KOPT-K1 (cell line): ENCODE data around the gene COG7.
"Not testable (repeated sequence)": the region's sequence is repeated elsewhere in the genome, so short reads cannot be mapped to it uniquely, and the experiment has no call there.

Experiments
- H3K27ac ChIP-seq: fragments of 200-600 bp; sonication (generic); 2 replicates; pipeline ENCODE4 v1.5.1; 2016; ENCODE audit warnings: antibody characterized with exemption, mild to moderate bottlenecking, low read depth, low read length; ENCODE audit not compliant: poor library complexity, severe bottlenecking
- H3K36me3 ChIP-seq: fragments of 200-600 bp; sonication (generic); 2 replicates; pipeline ENCODE4 v1.5.1; 2017; ENCODE audit warnings: antibody characterized with exemption, mild to moderate bottlenecking, low read length, moderate library complexity; ENCODE audit not compliant: insufficient read depth
- H3K9me3 ChIP-seq: fragments of 200-600 bp; sonication (generic); 2 replicates; pipeline ENCODE4 v1.5.1; 2017; ENCODE audit warnings: antibody characterized with exemption, low read length, mild to moderate bottlenecking; ENCODE audit not compliant: insufficient read depth, poor library complexity, severe bottlenecking

COG7 gene

DNA sequence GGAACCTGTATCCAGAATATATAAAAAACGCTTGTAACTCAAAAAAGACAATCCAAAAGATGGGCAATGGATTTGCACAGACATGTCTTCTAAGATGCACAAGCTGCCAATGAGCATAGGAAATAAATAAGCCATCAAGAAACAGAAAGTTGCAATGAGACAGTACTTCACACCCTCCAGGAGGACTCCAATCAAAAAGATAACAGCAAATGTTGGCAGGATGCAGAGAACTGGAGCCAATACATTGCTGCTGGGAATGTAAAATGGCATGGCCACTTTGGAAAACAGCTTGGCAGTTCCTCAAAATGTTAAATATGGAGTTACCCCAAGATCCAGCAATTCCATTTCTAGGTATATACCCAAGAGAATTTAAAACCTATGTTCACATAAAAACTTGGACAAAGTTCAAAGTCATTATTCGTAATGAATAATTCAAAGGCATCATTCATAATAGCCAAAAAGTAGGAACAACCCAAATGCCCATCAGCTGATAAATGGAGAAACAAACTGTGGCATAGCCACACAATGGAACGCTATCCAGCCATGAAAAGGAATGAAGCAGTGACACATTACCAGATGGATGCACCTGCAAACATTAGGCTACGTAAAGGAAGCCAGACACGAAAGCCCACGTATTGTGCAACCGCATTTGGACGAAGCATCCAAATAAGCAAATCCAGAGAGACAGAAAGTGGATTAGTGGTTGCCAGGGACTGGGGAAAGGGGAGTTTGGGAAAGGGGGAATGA, 31.7 kb upstream of the COG7 start:
- Histone ChIP-seq H3K27ac (no peak overlapping the region), H3K9me3 (no peaks in the 10 kb centered on the region), H3K36me3 (peaks cover 58% of the 10 kb centered on the region; the same call in 1 of the 2 replicates)

- not testable (repeated sequence) for H3K27ac ChIP-seq, H3K9me3 ChIP-seq
- H3K36me3 ChIP-seq, result peaks cover 59% of the 10 kb centered on the region; the same call in 1 of the 2 replicates
Observed at GRCh38 chr16:23483492-23483891, 30.5 kb upstream of the COG7 start.

DNA sequence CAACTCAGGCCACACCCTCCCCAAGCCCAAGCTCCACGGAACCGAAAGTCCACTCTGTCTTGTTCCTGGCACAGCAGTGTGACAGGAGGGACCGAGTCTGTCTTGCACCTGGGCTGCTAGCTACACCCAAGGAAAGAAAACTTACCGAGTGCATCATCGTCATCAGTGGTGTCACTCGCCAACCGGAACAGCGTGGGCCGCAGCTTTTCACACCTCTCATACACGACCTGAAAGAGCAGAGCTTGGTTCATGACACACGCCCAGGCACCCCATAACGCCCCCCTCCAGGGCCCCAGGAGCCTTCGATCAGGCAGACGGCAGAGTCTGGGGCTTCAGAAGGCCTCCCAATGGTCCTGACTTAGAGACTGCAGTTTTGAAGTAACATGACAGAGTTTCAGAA, 29.8 kb upstream of the COG7 start:
- Histone ChIP-seq H3K36me3 (peaks cover 53% of the 10 kb centered on the region; the same call in 1 of the 2 replicates), H3K9me3 (no peaks in the 10 kb centered on the region), H3K27ac (no peak overlapping the region)

GRCh38 chr16:23480257-23480656, 27.3 kb upstream of the COG7 start:
- Histone ChIP-seq H3K9me3 (no peaks in the 10 kb centered on the region), H3K27ac (no peak overlapping the region), H3K36me3 (peaks cover 46% of the 10 kb centered on the region; the same call in 1 of the 2 replicates)

DNA sequence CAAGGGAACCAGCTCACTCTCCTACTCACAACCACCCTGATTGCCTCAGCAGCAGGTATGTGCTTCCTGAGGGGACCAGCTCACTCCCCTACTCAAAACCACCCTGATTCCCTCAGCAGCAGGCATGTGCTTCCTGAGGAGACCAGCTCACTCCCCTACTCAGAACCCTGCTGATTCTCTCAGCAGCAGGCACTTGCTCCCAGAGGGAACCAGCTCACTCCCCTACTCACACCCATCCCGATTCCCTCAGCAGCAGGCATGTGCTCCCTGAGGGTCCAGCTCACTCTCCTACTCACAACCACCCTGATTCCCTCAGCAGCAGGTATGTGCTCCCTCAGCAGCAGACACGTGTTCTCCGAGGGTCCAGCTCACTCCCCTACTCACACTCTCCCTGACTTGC, 26.1 kb upstream of the COG7 start:
- peaks cover 37% of the 10 kb centered on the region; the same call in 1 of the 2 replicates for H3K36me3 ChIP-seq
- H3K9me3 ChIP-seq, result no peaks in the 10 kb centered on the region
- no peak overlapping the region for H3K27ac ChIP-seq

GRCh38 chr16:23478566-23478965, 25.6 kb upstream of the COG7 start:
- peaks cover 37% of the 10 kb centered on the region; the same call in 1 of the 2 replicates for H3K36me3 ChIP-seq
- H3K27ac ChIP-seq, result no peak overlapping the region
- H3K9me3 ChIP-seq, result no peaks in the 10 kb centered on the region

- Histone ChIP-seq H3K36me3 (peaks cover 28% of the 10 kb centered on the region; the same call in 1 of the 2 replicates), H3K9me3 (no peaks in the 10 kb centered on the region)
Observed at GRCh38 chr16:23476289-23476688, 23.3 kb upstream of the COG7 start.

GRCh38 chr16:23469814-23470213, 16.8 kb upstream of the COG7 start:
- no peaks in the 10 kb centered on the region for H3K9me3 ChIP-seq
- H3K36me3 ChIP-seq, result peaks cover 19% of the 10 kb centered on the region
- no peak overlapping the region for H3K27ac ChIP-seq

More at GRCh38 chr16:23476289-23476688, 23.3 kb upstream of the COG7 start:
- no peak overlapping the region for H3K27ac ChIP-seq

DNA sequence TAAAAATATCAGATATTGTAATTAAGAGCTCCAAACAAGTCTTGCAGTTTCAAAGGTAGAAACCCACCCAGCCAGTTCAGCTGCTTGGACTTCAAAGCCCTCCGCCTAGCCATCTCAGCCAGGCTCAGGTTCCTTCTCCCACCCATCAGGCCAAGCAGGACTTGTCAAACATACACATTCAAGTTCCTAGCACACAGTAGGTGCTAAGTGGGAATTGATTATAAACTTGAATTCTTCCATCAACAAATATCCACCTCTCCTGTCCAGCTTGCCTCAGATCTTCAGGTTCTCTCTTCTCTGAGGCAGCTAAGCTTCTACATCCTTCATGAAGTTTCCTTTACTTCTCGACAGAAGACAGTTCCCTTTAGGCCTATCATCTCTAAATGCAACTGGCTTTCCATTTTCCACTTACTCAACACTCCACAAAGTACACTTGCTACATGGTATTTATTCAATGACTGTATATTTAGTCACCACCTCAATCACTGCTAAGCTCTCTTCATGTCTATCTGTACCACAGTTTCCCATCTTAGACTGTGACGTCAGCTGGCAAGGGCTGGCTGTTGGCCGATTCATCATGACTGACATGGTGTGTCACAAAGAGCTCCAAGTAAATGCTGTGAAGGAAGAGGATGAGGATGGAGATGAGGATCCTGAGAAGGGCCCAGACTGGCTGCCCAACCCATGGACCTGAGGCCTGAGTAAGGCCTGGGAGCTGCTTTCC, 13.3 kb upstream of the COG7 start:
- no peak overlapping the region for H3K27ac ChIP-seq
- H3K36me3 ChIP-seq, result peaks cover 19% of the 10 kb centered on the region
- no peaks in the 10 kb centered on the region for H3K9me3 ChIP-seq

DNA sequence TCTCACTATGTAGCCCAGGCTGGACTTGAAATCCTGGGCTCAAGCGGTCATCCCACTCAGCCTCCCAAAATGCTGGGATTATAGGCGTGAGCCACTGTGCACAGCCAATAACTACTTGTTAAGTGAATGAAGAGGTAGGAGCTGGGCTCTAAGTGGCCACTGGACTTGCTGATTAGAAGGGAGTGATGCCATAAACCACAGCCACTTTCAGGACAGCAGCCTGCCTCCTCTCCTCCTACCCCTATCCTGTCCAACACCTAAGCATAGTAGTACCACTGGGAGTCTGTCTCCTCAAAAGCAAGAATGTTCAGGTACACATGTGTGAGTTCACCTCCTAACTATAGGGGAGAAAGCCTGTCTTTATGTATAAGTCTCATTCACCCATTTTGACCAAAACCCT, 12.2 kb upstream of the COG7 start:
- no peaks in the 10 kb centered on the region for H3K9me3 ChIP-seq
- no peak overlapping the region for H3K27ac ChIP-seq
- H3K36me3 ChIP-seq, result peaks cover 19% of the 10 kb centered on the region

DNA sequence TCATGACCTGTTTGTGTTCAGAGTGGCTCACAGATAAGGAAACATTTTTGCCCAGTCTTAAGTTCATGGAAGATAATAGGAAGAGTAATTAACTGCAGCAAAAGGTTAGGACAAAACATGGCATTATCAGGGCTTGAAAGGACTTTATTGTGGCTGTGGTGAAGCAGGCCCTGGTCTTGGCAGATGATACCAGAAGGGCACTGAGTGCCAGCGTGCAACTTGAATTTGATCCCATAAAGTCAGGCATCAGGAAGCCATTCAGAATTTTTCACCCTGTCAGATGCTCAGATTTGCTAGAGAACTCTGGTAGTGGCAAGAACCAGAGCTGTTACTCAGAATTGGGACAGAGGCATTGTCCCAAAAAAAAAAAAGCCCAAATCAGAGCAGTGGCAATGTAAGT, 11.2 kb upstream of the COG7 start:
- Histone ChIP-seq H3K27ac (no peak overlapping the region), H3K36me3 (peaks cover 15% of the 10 kb centered on the region), H3K9me3 (no peaks in the 10 kb centered on the region)

DNA sequence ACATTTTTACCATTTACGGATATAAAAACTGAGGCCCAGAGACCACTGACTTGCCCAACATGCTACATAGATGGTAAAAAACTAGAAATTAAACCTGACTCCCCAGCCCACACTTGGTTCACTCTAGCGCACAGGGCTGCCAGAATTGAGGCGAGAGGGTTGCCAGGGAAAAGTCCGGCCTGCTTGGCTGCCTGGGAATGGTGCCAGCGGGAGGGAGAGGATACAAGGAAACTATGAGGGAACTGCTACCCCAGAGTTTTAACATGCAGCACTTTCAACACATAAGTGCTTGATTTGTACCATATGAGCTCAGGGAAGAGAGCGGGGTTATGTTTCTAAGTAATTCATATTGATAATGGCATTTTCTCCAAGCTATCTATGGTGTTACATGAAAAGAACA, 10.0 kb upstream of the COG7 start:
- H3K9me3 ChIP-seq, H3K27ac ChIP-seq, H3K36me3 ChIP-seq: not testable (repeated sequence)

GRCh38 chr16:23453338-23454052, 506 bp upstream of the COG7 start:
- H3K36me3 ChIP-seq, result no peaks in the 10 kb centered on the region
- no peaks in the 10 kb centered on the region for H3K9me3 ChIP-seq
- peak overlapping the region; percentile 70 for H3K27ac ChIP-seq

- Histone ChIP-seq H3K36me3 (no peaks in the 10 kb centered on the region), H3K27ac (peak overlapping the region; percentile 70), H3K9me3 (no peaks in the 10 kb centered on the region)
Observed at GRCh38 chr16:23452221-23452571, 793 bp downstream of the COG7 start.

DNA sequence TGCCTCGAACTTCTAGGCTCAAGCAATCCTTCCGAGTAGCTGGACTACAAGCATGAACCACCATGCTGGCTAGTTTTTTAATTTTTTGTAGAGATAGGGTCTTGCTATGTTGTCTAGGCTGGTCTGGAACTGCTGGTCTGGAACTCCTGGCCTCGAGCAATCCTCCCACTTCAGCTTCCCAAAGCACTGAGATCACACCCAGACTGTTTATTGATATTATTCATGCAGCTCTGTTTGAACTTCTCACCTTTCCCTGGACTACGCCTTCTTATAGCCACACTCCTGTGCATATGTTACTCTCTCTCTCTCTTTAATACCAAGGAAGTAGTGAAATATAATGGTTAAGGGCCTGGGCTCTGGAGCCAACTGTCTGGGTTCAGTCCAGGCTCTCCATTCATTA, 4.6 kb downstream of the COG7 start:
- H3K27ac ChIP-seq, result no peak overlapping the region
- peaks cover 19% of the 10 kb centered on the region for H3K36me3 ChIP-seq

More for the DNA sequence above, 4.6 kb downstream of the COG7 start:
- H3K9me3 ChIP-seq, result no peaks in the 10 kb centered on the region
